Measurements from ENCODE around the gene RHBDL3.
"Not testable (repeated sequence)": the region's sequence is repeated elsewhere in the genome, so short reads cannot be mapped to it uniquely, and the experiment has no call there.

The RHBDL3 gene

DNA sequence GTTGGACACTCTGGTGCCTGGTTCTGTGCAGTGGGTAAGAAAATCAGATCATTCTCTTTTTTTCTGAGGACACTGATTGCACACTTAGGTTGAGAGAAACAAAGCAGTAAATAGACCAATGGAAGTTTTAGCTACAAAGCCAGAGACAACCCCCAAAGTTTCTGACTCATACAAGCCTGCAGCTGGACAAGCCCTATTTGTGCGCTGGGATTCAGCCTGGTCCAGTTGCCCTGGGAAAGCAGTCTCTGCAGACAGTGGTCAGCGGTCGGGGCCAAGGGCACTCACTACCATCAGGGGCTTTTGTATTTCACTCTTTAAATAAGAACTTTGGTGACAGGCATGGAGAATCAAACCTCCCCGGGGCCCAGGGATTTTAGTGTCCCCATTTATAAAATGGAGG lies 6.0 kb upstream of the RHBDL3 start:
- no peak for DNase-seq (ENCODE audit: low spot score)
- TF ChIP-seq, protein P1, sequence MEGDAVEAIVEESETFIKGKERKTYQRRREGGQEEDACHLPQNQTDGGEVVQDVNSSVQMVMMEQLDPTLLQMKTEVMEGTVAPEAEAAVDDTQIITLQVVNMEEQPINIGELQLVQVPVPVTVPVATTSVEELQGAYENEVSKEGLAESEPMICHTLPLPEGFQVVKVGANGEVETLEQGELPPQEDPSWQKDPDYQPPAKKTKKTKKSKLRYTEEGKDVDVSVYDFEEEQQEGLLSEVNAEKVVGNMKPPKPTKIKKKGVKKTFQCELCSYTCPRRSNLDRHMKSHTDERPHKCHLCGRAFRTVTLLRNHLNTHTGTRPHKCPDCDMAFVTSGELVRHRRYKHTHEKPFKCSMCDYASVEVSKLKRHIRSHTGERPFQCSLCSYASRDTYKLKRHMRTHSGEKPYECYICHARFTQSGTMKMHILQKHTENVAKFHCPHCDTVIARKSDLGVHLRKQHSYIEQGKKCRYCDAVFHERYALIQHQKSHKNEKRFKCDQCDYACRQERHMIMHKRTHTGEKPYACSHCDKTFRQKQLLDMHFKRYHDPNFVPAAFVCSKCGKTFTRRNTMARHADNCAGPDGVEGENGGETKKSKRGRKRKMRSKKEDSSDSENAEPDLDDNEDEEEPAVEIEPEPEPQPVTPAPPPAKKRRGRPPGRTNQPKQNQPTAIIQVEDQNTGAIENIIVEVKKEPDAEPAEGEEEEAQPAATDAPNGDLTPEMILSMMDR (IDR thresholded peaks at IDR 0.05; ENCODE audit: extremely low read depth, missing control alignments): no peak

DNA sequence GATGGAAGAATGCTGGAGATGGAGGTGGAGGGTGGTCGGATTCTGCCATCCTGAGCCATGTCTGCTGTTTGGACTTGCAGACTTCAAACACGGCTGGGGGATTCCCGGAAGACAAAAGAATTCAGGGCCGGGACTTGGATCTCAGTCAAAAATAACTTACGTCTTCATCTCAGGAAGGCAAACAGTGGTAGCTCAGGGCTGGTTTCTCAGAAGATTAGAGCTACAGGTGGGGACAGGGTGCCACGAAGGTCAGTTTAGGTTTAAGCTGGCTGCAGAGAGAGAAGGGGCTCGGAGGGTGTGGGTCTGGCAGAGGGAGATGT lies 4.3 kb upstream of the RHBDL3 start:
- TF ChIP-seq, protein P1 (IDR thresholded peaks at IDR 0.05; ENCODE audit: extremely low read depth, missing control alignments): no peak
- no peak for DNase-seq (ENCODE audit: low spot score)

GRCh38 chr17:32261936-32262510 lies 3.6 kb upstream of the RHBDL3 start:
- TF ChIP-seq, protein P1 (IDR thresholded peaks at IDR 0.05; ENCODE audit: extremely low read depth, missing control alignments): no peak
- DNase-seq (ENCODE audit: low spot score): no peak

- DNase-seq (ENCODE audit: low spot score): not testable (repeated sequence)
Measured at GRCh38 chr17:32263515-32263914, 2.1 kb upstream of the RHBDL3 start.

- no peak for DNase-seq (ENCODE audit: low spot score)
- TF ChIP-seq, protein P1 (IDR thresholded peaks at IDR 0.05; ENCODE audit: extremely low read depth, missing control alignments): no peak
Measured at GRCh38 chr17:32264140-32264799, 1.4 kb upstream of the RHBDL3 start.

DNA sequence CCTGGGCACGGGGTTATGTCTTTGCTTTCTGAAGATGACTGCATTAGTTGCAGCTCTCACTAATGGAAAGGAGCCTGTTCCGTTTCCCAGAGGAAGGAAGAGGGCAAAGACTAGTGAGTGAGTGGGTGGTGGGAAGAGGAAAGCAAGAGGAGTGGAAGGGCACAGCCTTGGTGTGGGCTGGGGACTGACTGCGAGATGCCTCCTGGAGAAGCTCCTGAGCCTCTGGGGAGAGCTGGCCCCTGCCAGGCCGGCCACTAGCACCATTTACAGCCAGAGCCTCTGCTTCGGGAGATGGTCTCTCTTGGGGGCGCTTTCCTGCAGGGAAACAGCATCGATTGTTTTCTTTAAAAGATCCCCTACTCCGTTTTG lies 825 bp upstream of the RHBDL3 start:
- no peak for DNase-seq (ENCODE audit: low spot score)
- TF ChIP-seq, protein P1 (IDR thresholded peaks at IDR 0.05; ENCODE audit: extremely low read depth, missing control alignments): no peak

DNA sequence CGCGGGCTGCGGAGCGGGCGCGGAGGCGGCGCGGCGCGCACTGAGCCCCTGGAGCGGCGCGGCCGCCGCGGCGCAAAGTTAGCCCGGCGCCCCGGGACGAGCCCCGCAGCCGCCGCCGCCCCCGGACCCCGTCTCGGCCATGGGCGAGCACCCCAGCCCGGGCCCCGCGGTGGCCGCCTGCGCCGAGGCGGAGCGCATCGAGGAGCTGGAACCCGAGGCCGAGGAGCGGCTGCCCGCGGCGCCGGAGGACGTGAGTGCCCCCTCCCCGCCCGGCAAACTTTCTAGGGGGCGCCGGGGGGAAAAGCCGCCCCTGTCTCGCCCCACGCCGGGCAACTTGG lies 388 bp downstream of the RHBDL3 start:
- TF ChIP-seq, protein P1 (IDR thresholded peaks at IDR 0.05; ENCODE audit: extremely low read depth, missing control alignments): no peak
- peak; percentile 65 for DNase-seq (ENCODE audit: low spot score)

Measured in GM20000 (cell line).